ENCODE measurements around the gene MELK.

MELK gene

GRCh38 chr9:36584620-36585460 lies 12.1 kb downstream of the MELK start:
- peak; percentile 64 for DNase-seq (ENCODE audit: low spot score)

- DNase-seq (ENCODE audit: low spot score), result no peak
These were observed 17.5 kb downstream of the MELK start for GRCh38 chr9:36590231-36590630.

GRCh38 chr9:36592801-36593583 lies 20.3 kb downstream of the MELK start:
- DNase-seq (ENCODE audit: low spot score), result no peak

- DNase-seq (ENCODE audit: low spot score), result no peak
These were observed 21.5 kb downstream of the MELK start for GRCh38 chr9:36594213-36594612.

- DNase-seq (ENCODE audit: low spot score), result peak; percentile 84
These were observed 24.9 kb downstream of the MELK start for GRCh38 chr9:36597412-36598178.

- no peak for DNase-seq (ENCODE audit: low spot score)
These were observed 25.6 kb downstream of the MELK start for GRCh38 chr9:36598273-36598672.

- no peak for DNase-seq (ENCODE audit: low spot score)
These were observed 30.3 kb downstream of the MELK start for GRCh38 chr9:36603006-36603405.

GRCh38 chr9:36609306-36609705 lies 36.6 kb downstream of the MELK start:
- DNase-seq (ENCODE audit: low spot score), result no peak

- no peak for DNase-seq (ENCODE audit: low spot score)
These were observed 49.4 kb downstream of the MELK start for GRCh38 chr9:36622121-36622520.

GRCh38 chr9:36623280-36623679 lies 50.6 kb downstream of the MELK start:
- DNase-seq (ENCODE audit: low spot score), result peak; percentile 14

GRCh38 chr9:36625006-36625615 lies 52.4 kb downstream of the MELK start:
- peak; percentile 61 for DNase-seq (ENCODE audit: low spot score)

- peak; percentile 52 for DNase-seq (ENCODE audit: low spot score)
These were observed 60.2 kb downstream of the MELK start for GRCh38 chr9:36632892-36633291.

GRCh38 chr9:36637491-36638270 lies 65.0 kb downstream of the MELK start:
- DNase-seq (ENCODE audit: low spot score), result no peak

- DNase-seq (ENCODE audit: low spot score), result no peak
These were observed 68.2 kb downstream of the MELK start for GRCh38 chr9:36640771-36641381.

- DNase-seq (ENCODE audit: low spot score), result no peak
These were observed 70.1 kb downstream of the MELK start for GRCh38 chr9:36642817-36643216.

GRCh38 chr9:36656842-36657241 lies 84.1 kb downstream of the MELK start:
- no peak for DNase-seq (ENCODE audit: low spot score)

GRCh38 chr9:36659500-36659899 lies 86.8 kb downstream of the MELK start:
- DNase-seq (ENCODE audit: low spot score), result no peak

- DNase-seq (ENCODE audit: low spot score), result no peak
These were observed 92.1 kb downstream of the MELK start for GRCh38 chr9:36664806-36665205.

GRCh38 chr9:36665387-36665786 lies 92.7 kb downstream of the MELK start:
- no peak for DNase-seq (ENCODE audit: low spot score)

GRCh38 chr9:36665921-36666431 lies 93.3 kb downstream of the MELK start:
- DNase-seq (ENCODE audit: low spot score), result no peak

GRCh38 chr9:36671561-36671960 lies 98.9 kb downstream of the MELK start:
- DNase-seq (ENCODE audit: low spot score), result no peak

All from RKO (cell line).